ENCODE data around the gene TEDC1. TPM values are rescaled to one million over a fixed set of nuclear protein-coding genes. Genes with fewer than 3 reads are reported as not detected.

The TEDC1 gene
- total RNA-seq, 4 donors from 2014 or later = 0.97 to 4.2 (median 2.2) TPM

DNA sequence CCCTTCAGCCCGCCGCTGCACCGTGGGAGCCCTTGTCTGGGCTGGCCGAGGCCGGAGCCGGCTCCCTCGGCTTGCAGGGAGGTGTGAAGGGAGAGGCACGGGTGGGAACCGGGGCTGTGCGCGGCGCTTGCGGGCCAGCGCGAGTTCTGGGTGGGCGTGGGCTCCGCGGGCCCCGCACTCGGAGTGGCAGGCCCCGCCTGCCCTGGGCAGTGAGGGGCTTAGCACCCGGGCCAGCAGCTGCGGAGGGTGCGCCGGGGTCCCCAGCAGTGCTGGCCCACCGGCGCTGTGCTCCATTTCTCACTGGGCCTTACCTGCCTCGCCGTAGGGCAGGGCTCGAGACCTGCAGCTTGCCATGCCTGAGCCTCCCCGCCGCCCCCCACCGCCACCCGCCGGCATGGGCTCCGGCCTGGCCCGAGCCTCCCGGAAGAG lies 56.7 kb downstream of the TEDC1 start:
- intact Hi-C loops (cut with DNase I; ENCODE audit: low total_unique reads) (no loop called here), in situ Hi-C loops (cut with MboI; ENCODE audit: low sequenced_read_pairs in 4 of 4) (no loop called here)
- H3K4me1 ChIP-seq = no peaks in the 10 kb centered on the region
- TF ChIP-seq, protein P1, sequence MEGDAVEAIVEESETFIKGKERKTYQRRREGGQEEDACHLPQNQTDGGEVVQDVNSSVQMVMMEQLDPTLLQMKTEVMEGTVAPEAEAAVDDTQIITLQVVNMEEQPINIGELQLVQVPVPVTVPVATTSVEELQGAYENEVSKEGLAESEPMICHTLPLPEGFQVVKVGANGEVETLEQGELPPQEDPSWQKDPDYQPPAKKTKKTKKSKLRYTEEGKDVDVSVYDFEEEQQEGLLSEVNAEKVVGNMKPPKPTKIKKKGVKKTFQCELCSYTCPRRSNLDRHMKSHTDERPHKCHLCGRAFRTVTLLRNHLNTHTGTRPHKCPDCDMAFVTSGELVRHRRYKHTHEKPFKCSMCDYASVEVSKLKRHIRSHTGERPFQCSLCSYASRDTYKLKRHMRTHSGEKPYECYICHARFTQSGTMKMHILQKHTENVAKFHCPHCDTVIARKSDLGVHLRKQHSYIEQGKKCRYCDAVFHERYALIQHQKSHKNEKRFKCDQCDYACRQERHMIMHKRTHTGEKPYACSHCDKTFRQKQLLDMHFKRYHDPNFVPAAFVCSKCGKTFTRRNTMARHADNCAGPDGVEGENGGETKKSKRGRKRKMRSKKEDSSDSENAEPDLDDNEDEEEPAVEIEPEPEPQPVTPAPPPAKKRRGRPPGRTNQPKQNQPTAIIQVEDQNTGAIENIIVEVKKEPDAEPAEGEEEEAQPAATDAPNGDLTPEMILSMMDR (IDR thresholded peaks at IDR 0.05 in 4 of 5, conservative IDR thresholded peaks at IDR 0.05 in 1 of 5) = no peak
- TF ChIP-seq POLR2A (IDR thresholded peaks at IDR 0.05) = no peak
- no peaks in the 10 kb centered on the region for H3K36me3 ChIP-seq
- no peaks in the 10 kb centered on the region for H3K9me3 ChIP-seq
- H3K4me3 ChIP-seq = no peak overlapping the region
- peaks cover 0 to 6% (median 0%) of the 10 kb centered on the region in 3 donors for H3K27me3 ChIP-seq
- no peak for DNase-seq
- no peak overlapping the region for H3K27ac ChIP-seq
- ATAC-seq = no peak

Other genes starting within 250 kb of the TEDC1 start
- 10 to 100 TPM; 48.4 to 85.9 (median 53.6) TPM for gene BTBD6, start 242.7 kb upstream of the TEDC1 start, total RNA-seq
- gene BRF1, start 190.2 kb upstream of the TEDC1 start, total RNA-seq = 10 to 100 TPM; 19.5 to 27.4 (median 21.4) TPM
- gene PACS2, start 176.5 kb upstream of the TEDC1 start, total RNA-seq = 100 to 1,000 TPM in 1 of 4 donors, 10 to 100 TPM in 3; 81.0 to 115 (median 93.1) TPM
- gene TEX22, start 92.7 kb upstream of the TEDC1 start, total RNA-seq = not detected
- gene MTA1, start 71.4 kb upstream of the TEDC1 start, total RNA-seq = 10 to 100 TPM; 18.2 to 30.8 (median 28.2) TPM
- gene CRIP2, start 16.4 kb upstream of the TEDC1 start, total RNA-seq = 10 to 100 TPM; 31.4 to 47.1 (median 38.8) TPM
- gene CRIP1, start 4.4 kb upstream of the TEDC1 start, total RNA-seq = 1 to 10 TPM; 2.6 to 7.6 (median 5.3) TPM
- 1 to 10 TPM in 2 of 4 donors, not detected in 2; 1.1 to 1.2 TPM for gene TMEM121, start 35.3 kb downstream of the TEDC1 start, total RNA-seq

All from gastrocnemius medialis (tissue), 4 donors.